Activated T-cell treated with anti-CD3 and anti-CD28 coated beads for 24 hours (primary cell): ENCODE results near the gene PMEL.

Experiments
- DNase-seq: peaks from one replicate; pipeline ENCODE4 v3.0.0-alpha.2; 2020; ENCODE audit warnings: low read depth

Gene PMEL

GRCh38 chr12:55942055-55942454, 23.8 kb downstream of the PMEL start:
- DNase-seq: no peak

- DNase-seq: peak; percentile 79
Measured at GRCh38 chr12:55940065-55940732, 25.6 kb downstream of the PMEL start.

- no peak for DNase-seq
Measured at GRCh38 chr12:55938826-55939501, 26.9 kb downstream of the PMEL start.

GRCh38 chr12:55937981-55938380, 27.9 kb downstream of the PMEL start:
- no peak for DNase-seq

GRCh38 chr12:55935738-55936151, 30.1 kb downstream of the PMEL start:
- DNase-seq: no peak

GRCh38 chr12:55934773-55935172, 31.1 kb downstream of the PMEL start:
- no peak for DNase-seq

- no peak for DNase-seq
Measured at GRCh38 chr12:55933799-55934742, 31.8 kb downstream of the PMEL start.

GRCh38 chr12:55933169-55933798, 32.6 kb downstream of the PMEL start:
- DNase-seq: no peak

- peak; percentile 42 for DNase-seq
Measured at GRCh38 chr12:55932551-55932910, 33.3 kb downstream of the PMEL start.

- DNase-seq: no peak
Measured at GRCh38 chr12:55931780-55932550, 33.9 kb downstream of the PMEL start.

GRCh38 chr12:55931317-55931779, 34.5 kb downstream of the PMEL start:
- DNase-seq: no peak

GRCh38 chr12:55930771-55931316, 35.0 kb downstream of the PMEL start, which contains the start of gene DGKA:
Gene DGKA, plus strand, starts transcription at chr12:55931162. Its CDS starts 5,342 bp downstream, at chr12:55936504.
- peak; percentile 68 for DNase-seq

GRCh38 chr12:55929306-55929791, 36.5 kb downstream of the PMEL start:
- peak; percentile 82 for DNase-seq

- DNase-seq: peak; percentile 55
Measured at GRCh38 chr12:55927588-55928502, 38.0 kb downstream of the PMEL start, which contains the start of gene PYM1. Gene PYM1, minus strand, starts transcription at chr12:55927894. Its CDS starts 133 bp downstream, at chr12:55927761.

- DNase-seq: peak; percentile 91
Measured at GRCh38 chr12:55926738-55927587, 38.9 kb downstream of the PMEL start.

- no peak for DNase-seq
Measured at GRCh38 chr12:55925870-55926737, 39.7 kb downstream of the PMEL start.

- no peak for DNase-seq
Measured at GRCh38 chr12:55925371-55925770, 40.5 kb downstream of the PMEL start.
